NB4 (cell line): ENCODE results near the gene CNTN4.

ENCODE experiments used
- DNase-seq: peaks from one replicate; pipeline ENCODE4 v3.0.0; 2010; ENCODE audit warnings: low read depth
- H3K4me3 ChIP-seq: one replicate; pipeline ENCODE4 v1.5.1; 2011; ENCODE audit warnings: mild to moderate bottlenecking, low read depth, low read length, moderate library complexity
- MAX ChIP-seq: IDR thresholded peaks from 2 replicates; pipeline ENCODE4 v1.6.1; 2011; ENCODE audit warnings: low read depth, low read length
- MYC ChIP-seq: IDR thresholded peaks from 2 replicates; pipeline ENCODE4 v1.6.1; 2011; ENCODE audit warnings: low read depth, low read length
- POLR2A ChIP-seq: IDR thresholded peaks from 2 replicates; pipeline ENCODE4 v1.6.1; 2011; ENCODE audit warnings: mild to moderate bottlenecking; ENCODE audit not compliant: insufficient read length; ENCODE audit errors: extremely low read depth
- TF ChIP-seq, protein P1 (sequence below): IDR thresholded peaks from one replicate; pipeline ENCODE4 v1.5.1; 2012; ENCODE audit warnings: low read depth, low read length

Gene CNTN4

DNA sequence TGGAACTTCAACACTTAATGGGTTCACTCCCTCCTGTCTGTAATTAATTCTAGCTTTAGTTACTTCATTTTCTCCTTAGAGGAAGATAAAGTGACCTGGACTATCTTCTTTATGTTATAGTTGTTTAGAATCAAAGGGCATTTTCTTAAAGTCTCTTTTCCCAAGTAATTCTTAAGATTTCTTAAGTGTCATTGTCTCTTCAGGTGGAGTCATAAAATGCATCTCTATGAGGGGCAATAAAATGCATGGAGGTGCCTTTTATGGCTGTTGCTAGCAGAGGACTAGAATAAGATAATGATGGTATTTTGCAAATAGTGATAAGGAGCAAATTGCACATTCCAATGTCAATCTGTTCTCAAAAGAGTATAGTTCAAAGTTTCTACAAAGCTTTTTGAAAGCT lies 34.5 kb downstream of the CNTN4 start:
- DNase-seq: no peak
- TF ChIP-seq POLR2A (no peak), MYC (no peak), MAX (no peak)
- TF ChIP-seq, protein P1, sequence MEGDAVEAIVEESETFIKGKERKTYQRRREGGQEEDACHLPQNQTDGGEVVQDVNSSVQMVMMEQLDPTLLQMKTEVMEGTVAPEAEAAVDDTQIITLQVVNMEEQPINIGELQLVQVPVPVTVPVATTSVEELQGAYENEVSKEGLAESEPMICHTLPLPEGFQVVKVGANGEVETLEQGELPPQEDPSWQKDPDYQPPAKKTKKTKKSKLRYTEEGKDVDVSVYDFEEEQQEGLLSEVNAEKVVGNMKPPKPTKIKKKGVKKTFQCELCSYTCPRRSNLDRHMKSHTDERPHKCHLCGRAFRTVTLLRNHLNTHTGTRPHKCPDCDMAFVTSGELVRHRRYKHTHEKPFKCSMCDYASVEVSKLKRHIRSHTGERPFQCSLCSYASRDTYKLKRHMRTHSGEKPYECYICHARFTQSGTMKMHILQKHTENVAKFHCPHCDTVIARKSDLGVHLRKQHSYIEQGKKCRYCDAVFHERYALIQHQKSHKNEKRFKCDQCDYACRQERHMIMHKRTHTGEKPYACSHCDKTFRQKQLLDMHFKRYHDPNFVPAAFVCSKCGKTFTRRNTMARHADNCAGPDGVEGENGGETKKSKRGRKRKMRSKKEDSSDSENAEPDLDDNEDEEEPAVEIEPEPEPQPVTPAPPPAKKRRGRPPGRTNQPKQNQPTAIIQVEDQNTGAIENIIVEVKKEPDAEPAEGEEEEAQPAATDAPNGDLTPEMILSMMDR: no peak
- no peak overlapping the region for H3K4me3 ChIP-seq

- no peak overlapping the region for H3K4me3 ChIP-seq
- TF ChIP-seq, protein P1: no peak
- no peak for TF ChIP-seq MYC
- no peak for TF ChIP-seq MAX
- no peak for TF ChIP-seq POLR2A
- DNase-seq: no peak
Measured at GRCh38 chr3:2137651-2138050, 39.0 kb downstream of the CNTN4 start.

DNA sequence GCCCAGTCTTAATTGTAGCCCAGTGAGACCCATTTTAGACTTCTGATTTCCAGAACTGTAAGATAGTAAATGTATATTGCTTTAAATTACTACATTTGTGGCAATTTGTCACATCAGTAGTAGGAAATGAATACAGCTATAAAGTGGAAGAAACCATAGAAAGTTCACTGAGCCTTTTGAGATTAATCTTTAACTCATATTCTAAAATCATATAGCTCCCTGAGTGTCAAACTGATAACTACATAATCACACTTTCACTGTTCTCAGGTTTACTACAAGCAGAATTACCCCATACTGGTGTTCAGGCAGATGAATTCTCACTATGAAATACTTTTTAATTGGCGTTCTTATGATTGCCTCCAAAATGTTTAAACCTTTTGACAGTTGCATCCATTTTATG lies 42.8 kb downstream of the CNTN4 start:
- DNase-seq: no peak
- H3K4me3 ChIP-seq: no peak overlapping the region
- TF ChIP-seq MYC (no peak), MAX (no peak), POLR2A (no peak)
- TF ChIP-seq, protein P1: no peak

DNA sequence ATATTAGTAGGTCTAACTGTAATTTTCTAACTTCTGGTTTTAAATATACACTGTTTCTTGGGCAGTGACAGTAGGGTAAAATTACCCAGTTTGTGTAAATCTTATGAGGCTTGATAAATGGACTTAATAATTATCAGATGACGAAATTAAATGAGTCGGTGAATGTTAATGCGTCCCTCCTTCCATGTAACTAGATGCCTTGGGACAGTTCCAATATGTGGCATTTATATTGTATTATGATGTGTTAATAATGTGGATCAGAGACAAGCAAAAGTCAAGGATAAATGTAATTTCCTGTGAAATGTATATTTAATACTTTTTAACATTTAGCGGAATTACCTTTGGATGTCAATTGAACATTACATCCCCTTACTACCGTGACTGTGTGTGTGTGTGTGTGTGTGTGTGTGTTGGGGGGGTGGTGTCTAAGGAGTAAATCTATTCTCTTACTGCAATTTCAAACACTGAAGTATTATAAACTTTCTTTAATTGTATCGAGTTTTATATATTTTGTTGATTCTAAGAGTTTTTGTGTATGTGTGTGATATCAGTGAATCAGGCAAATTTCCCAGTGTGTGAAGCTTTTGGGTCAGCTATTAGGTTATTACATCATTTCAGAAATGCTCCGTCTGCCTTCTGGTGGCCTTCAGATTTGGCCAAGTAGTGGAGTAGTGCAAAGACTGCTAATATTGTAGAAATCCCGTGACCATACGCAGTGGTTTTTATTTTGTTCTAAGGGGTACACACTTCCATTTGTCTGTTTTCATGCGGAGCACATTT lies 50.1 kb downstream of the CNTN4 start:
- no peak for TF ChIP-seq MAX
- TF ChIP-seq MYC: no peak
- TF ChIP-seq, protein P1: no peak
- TF ChIP-seq POLR2A: no peak
- no peak overlapping the region for H3K4me3 ChIP-seq
- no peak for DNase-seq

GRCh38 chr3:2153053-2153452 lies 54.4 kb downstream of the CNTN4 start:
- no peak overlapping the region for H3K4me3 ChIP-seq
- TF ChIP-seq MAX (no peak), MYC (no peak), POLR2A (no peak)
- TF ChIP-seq, protein P1: no peak
- DNase-seq: no peak
